H1 (cell line): ENCODE data around the gene FKBP10. TPM values are rescaled to one million over a fixed set of nuclear protein-coding genes. Genes with fewer than 3 reads are reported as not detected.

Experiments
- CTCF ChIA-PET: fragments of 300-600 bp; sonication (Branson Sonifier 250); formaldehyde crosslinking; loops from one replicate; lab custom pipeline; 2021; ENCODE audit not compliant: partially characterized antibody; lab: Charles Lee
- POLR2A ChIA-PET: fragments of 300-600 bp; sonication (Branson Sonifier 250); formaldehyde crosslinking; loops from one replicate; lab custom pipeline; 2021; ENCODE audit warnings: inconsistent platforms; ENCODE audit not compliant: partially characterized antibody; lab: Charles Lee
- DNase-seq, 2 experiments: peaks; one replicate each; pipeline versions ENCODE4 v3.0.0 to v3.0.0-alpha.2; 2010 to 2022; ENCODE audit warnings: low spot score in 2 of 2, low read depth in 1 of 2, mixed read lengths in 1 of 2
- FAIRE-seq: peaks from 2 replicates; lab custom pipeline; 2011; peaks lifted over from hg19 to GRCh38; lab: Jason Lieb, UNC
- H2AFZ ChIP-seq: 2 replicates; pipeline ENCODE4 v1.8.1; 2012; ENCODE audit warnings: low read length, inconsistent platforms
- H2AK5ac ChIP-seq: 2 replicates; pipeline ENCODE4 v1.6.1; 2013; ENCODE audit warnings: low read depth, low read length
- H2BK120ac ChIP-seq: replicated peaks from 2 replicates; pipeline ENCODE3; 2013; ENCODE audit warnings: low read depth, low read length, inconsistent platforms
- H2BK12ac ChIP-seq: 2 replicates; pipeline ENCODE4 v1.6.1; 2013; ENCODE audit warnings: low read depth, low read length
- H2BK15ac ChIP-seq: 2 replicates; pipeline ENCODE4 v1.6.1; 2013; ENCODE audit warnings: low read length
- H2BK20ac ChIP-seq: 2 replicates; pipeline ENCODE4 v1.6.1; 2013; ENCODE audit warnings: low read length
- H2BK5ac ChIP-seq: 2 replicates; pipeline ENCODE4 v1.6.1; 2013; ENCODE audit warnings: low read depth, low read length
- H3K14ac ChIP-seq: 2 replicates; pipeline ENCODE4 v1.6.1; 2013; ENCODE audit warnings: inconsistent platforms; ENCODE audit not compliant: insufficient read length
- H3K18ac ChIP-seq: 2 replicates; pipeline ENCODE4 v1.6.1; 2013; ENCODE audit warnings: low read length; ENCODE audit errors: extremely low read depth
- H3K23ac ChIP-seq: 2 replicates; pipeline ENCODE4 v1.6.1; 2013; ENCODE audit warnings: inconsistent platforms; ENCODE audit not compliant: insufficient read length
- H3K23me2 ChIP-seq: 2 replicates; pipeline ENCODE4 v1.6.1; 2013; ENCODE audit warnings: low read depth, low read length
- H3K27ac ChIP-seq: 2 replicates; pipeline ENCODE4 v1.6.1; 2011; ENCODE audit warnings: low read depth, low read length, inconsistent platforms
- H3K27me3 ChIP-seq, 4 experiments: replicated peaks in 1 of 4; 1 replicate in 1 of 4; 2 replicates in 3 of 4; pipeline versions ENCODE4 v1.6.1 to v1.8.1; 2011 to 2013; ENCODE audit warnings: low read length in 3 of 4, mild to moderate bottlenecking in 3 of 4, inconsistent platforms in 2 of 4, mixed read lengths in 2 of 4, moderate library complexity in 1 of 4; ENCODE audit not compliant: control insufficient read depth in 3 of 4, insufficient read depth in 3 of 4; ENCODE audit errors: extremely low read depth in 1 of 4
- H3K36me3 ChIP-seq, 4 experiments: 2 replicates each; pipeline versions ENCODE4 v1.6.1 to v1.8.1; 2011 to 2013; ENCODE audit warnings: mild to moderate bottlenecking in 4 of 4, low read length in 3 of 4, moderate library complexity in 2 of 4, control low read depth in 1 of 4, inconsistent platforms in 1 of 4; ENCODE audit not compliant: insufficient read depth in 4 of 4, control insufficient read depth in 2 of 4
- H3K4ac ChIP-seq: replicated peaks from 2 replicates; pipeline ENCODE3; 2013; ENCODE audit warnings: low read length, low read depth, mixed read lengths, inconsistent platforms; ENCODE audit not compliant: insufficient read length
- H3K4me1 ChIP-seq, 4 experiments: replicated peaks in 1 of 4; 1 replicate in 1 of 4; 2 replicates in 3 of 4; pipeline versions ENCODE4 v1.6.1 to v1.8.1; 2011 to 2013; ENCODE audit warnings: low read length in 3 of 4, inconsistent platforms in 2 of 4, mixed read lengths in 1 of 4; ENCODE audit not compliant: insufficient read depth in 4 of 4, control insufficient read depth in 3 of 4
- H3K4me2 ChIP-seq, 2 experiments: 2 replicates each; pipeline versions ENCODE4 v1.6.1 to v1.8.1; 2011 to 2013; ENCODE audit warnings: low read depth in 2 of 2, low read length in 2 of 2, control low read depth in 1 of 2, inconsistent platforms in 1 of 2, mild to moderate bottlenecking in 1 of 2; ENCODE audit not compliant: insufficient read depth in 1 of 2
- H3K4me3 ChIP-seq, 4 experiments: fragments of 200-600, 300-600 bp in 1 of 4; sonication (generic), shearing (Covaris generic), sonication (Bioruptor Twin) in 1 of 4; 2 replicates each; pipeline versions ENCODE4 v1.5.1 to v1.8.1; 2011 to 2016; ENCODE audit warnings: low read length in 4 of 4, low read depth in 3 of 4, control low read depth in 2 of 4, inconsistent platforms in 2 of 4, mild to moderate bottlenecking in 2 of 4, mixed read lengths in 1 of 4, moderate library complexity in 1 of 4; ENCODE audit not compliant: insufficient read depth in 2 of 4; ENCODE audit errors: extremely low read depth in 1 of 4
- H3K56ac ChIP-seq: replicated peaks from 2 replicates; pipeline ENCODE3; 2013; ENCODE audit warnings: low read depth, mild to moderate bottlenecking, mixed read lengths, low read length, inconsistent platforms; ENCODE audit not compliant: insufficient read length
- H3K79me1 ChIP-seq: 2 replicates; pipeline ENCODE4 v1.6.1; 2013; ENCODE audit warnings: low read depth, low read length, control low read depth
- H3K79me2 ChIP-seq, 2 experiments: 2 replicates each; pipeline versions ENCODE4 v1.6.1 to v1.8.1; 2012 to 2013; ENCODE audit warnings: low read length in 2 of 2, mild to moderate bottlenecking in 2 of 2, inconsistent platforms in 1 of 2; ENCODE audit not compliant: insufficient read depth in 2 of 2, control insufficient read depth in 1 of 2
- H3K9ac ChIP-seq, 4 experiments: replicated peaks in 1 of 4; 1 replicate in 1 of 4; 2 replicates in 3 of 4; pipeline versions ENCODE4 v1.6.1 to v1.8.1; 2011 to 2013; ENCODE audit warnings: low read depth in 3 of 4, low read length in 3 of 4, control low read depth in 2 of 4, mild to moderate bottlenecking in 2 of 4, moderate library complexity in 2 of 4, inconsistent platforms in 1 of 4; ENCODE audit errors: extremely low read depth in 1 of 4
- H3K9me3 ChIP-seq, 2 experiments: 2 replicates each; pipeline versions ENCODE4 v1.6.1 to v1.8.1; 2012 to 2013; ENCODE audit warnings: mild to moderate bottlenecking in 2 of 2, moderate library complexity in 2 of 2, control low read depth in 1 of 2, inconsistent platforms in 1 of 2, low read depth in 1 of 2, low read length in 1 of 2, mixed read lengths in 1 of 2; ENCODE audit not compliant: insufficient read depth in 2 of 2
- H4K20me1 ChIP-seq, 2 experiments: replicated peaks in 1 of 2; 2 replicates each; pipeline versions ENCODE3 to v1.8.1; 2011 to 2013; ENCODE audit warnings: inconsistent platforms in 2 of 2, low read length in 2 of 2, mild to moderate bottlenecking in 1 of 2; ENCODE audit not compliant: insufficient read depth in 2 of 2, control insufficient read depth in 1 of 2
- H4K5ac ChIP-seq: 2 replicates; pipeline ENCODE4 v1.6.1; 2013; ENCODE audit warnings: low read length, low read depth, mixed read lengths, inconsistent platforms; ENCODE audit not compliant: insufficient read length
- H4K8ac ChIP-seq: 2 replicates; pipeline ENCODE4 v1.8.0; 2013; ENCODE audit warnings: mild to moderate bottlenecking, moderate library complexity, low read length, inconsistent platforms; ENCODE audit not compliant: insufficient read depth; ENCODE audit errors: extremely low read depth
- H4K91ac ChIP-seq: replicated peaks from 2 replicates; pipeline ENCODE3; 2013; ENCODE audit warnings: low read length, mixed read lengths, inconsistent platforms; ENCODE audit not compliant: insufficient read length
- ASH2L ChIP-seq: fragments of 200-600, 300-600 bp; sonication (generic); IDR thresholded peaks from one replicate; pipeline ENCODE4 v1.7.1; 2017; ENCODE audit warnings: low read length
- BACH1 ChIP-seq: IDR thresholded peaks from 2 replicates; pipeline ENCODE4 v1.6.1; 2012; ENCODE audit warnings: low read length, improper control_type of control experiment
- CHD2 ChIP-seq: IDR thresholded peaks from 2 replicates; pipeline ENCODE4 v1.6.1; 2012; ENCODE audit warnings: low read length, improper control_type of control experiment
- EGR1 ChIP-seq: IDR thresholded peaks from 2 replicates; pipeline ENCODE4 v1.6.1; 2011; ENCODE audit warnings: low read depth, low read length, borderline replicate concordance
- HDAC2 ChIP-seq, 2 experiments: fragments of 300-600 bp in 1 of 2; sonication (generic) in 1 of 2; IDR thresholded peaks; 2 replicates each; pipeline ENCODE4 v1.6.1; 2011 to 2012; ENCODE audit warnings: low read depth in 2 of 2, low read length in 2 of 2, mild to moderate bottlenecking in 2 of 2, moderate library complexity in 2 of 2, borderline replicate concordance in 1 of 2, inconsistent platforms in 1 of 2
- KDM4A ChIP-seq: IDR thresholded peaks from one replicate; pipeline ENCODE4 v1.7.1; 2012; ENCODE audit warnings: low read depth, mild to moderate bottlenecking, moderate library complexity, low read length, inconsistent platforms; ENCODE audit not compliant: severe bottlenecking
- NRF1 ChIP-seq: IDR thresholded peaks from 2 replicates; pipeline ENCODE4 v1.6.1; 2011; ENCODE audit warnings: mild to moderate bottlenecking, low read depth, low read length, improper control_type of control experiment
- PHF8 ChIP-seq: fragments of 200-600 bp; sonication (generic); conservative IDR thresholded peaks from 2 replicates; pipeline ENCODE4 v1.7.1; 2012; ENCODE audit warnings: low read depth, mild to moderate bottlenecking, inconsistent platforms, low read length, moderate library complexity
- POLR2A ChIP-seq, 2 experiments: IDR thresholded peaks; 1 replicate in 1 of 2; 2 replicates in 1 of 2; pipeline ENCODE4 v1.6.1; 2011; ENCODE audit warnings: low read depth in 2 of 2, low read length in 2 of 2, mild to moderate bottlenecking in 2 of 2; ENCODE audit errors: control extremely low read depth in 1 of 2
- RXRA ChIP-seq: IDR thresholded peaks from 2 replicates; pipeline ENCODE4 v1.6.1; 2011; ENCODE audit warnings: low read depth, mild to moderate bottlenecking, low read length, moderate library complexity; ENCODE audit not compliant: insufficient read depth
- TCF12 ChIP-seq: IDR thresholded peaks from 2 replicates; pipeline ENCODE4 v1.6.1; 2011; ENCODE audit warnings: low read depth, mild to moderate bottlenecking, low read length
- YY1 ChIP-seq: IDR thresholded peaks from 2 replicates; pipeline ENCODE4 v1.6.1; 2011; ENCODE audit warnings: low read depth, mild to moderate bottlenecking, low read length
- WGBS, 2 experiments: shearing (Covaris generic) in 1 of 2; methylation state at CpG; one replicate each; pipeline versions ENCODE4 v1.1.6 to v1.1.7; 2013 to 2015; ENCODE audit warnings: low lambda C conversion rate in 2 of 2, mixed read lengths in 2 of 2, inconsistent platforms in 1 of 2, low coverage in 1 of 2, missing lambda C conversion rate in 1 of 2; ENCODE audit not compliant: insufficient replicate concordance in 2 of 2, insufficient coverage in 1 of 2, insufficient read length in 1 of 2; ENCODE audit errors: extremely low coverage in 1 of 2, missing lambda C conversion rate in 1 of 2; 5-methylcytosine and 5-hydroxymethylcytosine counted together
- polyA plus RNA-seq, 7 experiments: library from polyadenylated mRNA; depleted of rRNA in 3 of 7; stranded (reverse) in 5 of 7; unstranded in 2 of 7; fragments of >200 nt in 5 of 7; fragments of 200-250 nt in 2 of 7; gene quantifications; 1 replicate in 5 of 7; 2 replicates in 1 of 7; 4 replicates in 1 of 7; pipeline versions ENCODE4 v1.2.1 to v1.2.3, GENCODE V29; 2011 to 2013; ENCODE audit warnings: missing spikeins in 2 of 7, mixed read lengths in 2 of 7
- total RNA-seq: library from RNA; stranded (reverse); fragmentation: NEBNext Ultra II Directional; extraction: Animal tissue kit (Norgen Biotek cat#: 25700); gene quantifications from 2 replicates; pipeline ENCODE4 v1.2.1, GENCODE V29; 2021

Gene FKBP10
- total and polyA plus RNA-seq, 2 of the 8 experiments (the other 6 are each of a cell fraction or from before 2014, with no cell fraction given), result 173 to 283 TPM

GRCh38 chr17:41835800-41836549, 23.2 kb downstream of the FKBP10 start, which contains the start of gene NT5C3B:
Gene NT5C3B (minus strand): TSS chr17:41836232. CDS start chr17:41836193, 39 bp downstream.
- CTCF ChIA-PET, result interaction anchor here (1.3 to 2.3 kb wide), 3 partner anchors 16 to 42 kb away, joined by 3 to 6 read pairs (median 3); no protein-coding TSS in a partner anchor
- Histone ChIP-seq H2BK5ac (peak within 1 kb of the TSS; percentile 35; the same call in 1 of the 2 replicates), H3K36me3 (peaks cover 0 to 18% (median 5%) of the 10 kb centered on the region in 4 experiments; a peak in 4 of 8 replicates), H3K9me3 (no peaks in the 10 kb centered on the region), H4K91ac (peak within 1 kb of the TSS; percentile 65), H4K5ac (peak within 1 kb of the TSS; percentile 38), H3K79me2 (no peaks in the 10 kb centered on the region), H3K4ac (no peak within 1 kb of the TSS), H3K18ac (peak within 1 kb of the TSS; percentile 93), H2AFZ (peak within 1 kb of the TSS; percentile 99), H2BK12ac (no peak within 1 kb of the TSS), H2AK5ac (no peak within 1 kb of the TSS), H3K4me2 (peak within 1 kb of the TSS; percentile 80 to 83), H3K27me3 (peaks cover 0 to 5% (median 0%) of the 10 kb centered on the region in 4 experiments; a peak in 1 of 7 replicates), H3K9ac (peak within 1 kb of the TSS; percentile 54 to 78 (median 67)), H4K8ac (peak within 1 kb of the TSS; percentile 91), H3K14ac (no peak within 1 kb of the TSS), H3K4me1 (peaks cover 0 to 5% (median 0%) of the 10 kb centered on the region in 4 experiments; a peak in 1 of 7 replicates), H3K27ac (no peak within 1 kb of the TSS), H3K23ac (no peak within 1 kb of the TSS), H3K23me2 (peaks cover 6% of the 10 kb centered on the region; the same call in 1 of the 2 replicates), H2BK15ac (peak within 1 kb of the TSS; percentile 40; the same call in 1 of the 2 replicates), H2BK120ac (no peak within 1 kb of the TSS), H3K4me3 (peak within 1 kb of the TSS; percentile 74 to 96 (median 82)), H3K79me1 (peaks cover 5% of the 10 kb centered on the region; the same call in 1 of the 2 replicates), H4K20me1 (no peaks in the 10 kb centered on the region), H3K56ac (peak within 1 kb of the TSS; percentile 46), H2BK20ac (no peak within 1 kb of the TSS)
- DNase-seq (peak in 1 of 2 experiments; percentile 76), FAIRE-seq (no peak)
- POLR2A ChIA-PET, result interaction anchor here (1.1 to 3.3 kb wide), 9 partner anchors 11 to 83 kb away, joined by 3 to 18 read pairs (median 5); partner anchors contain the start of genes ACLY and JUP
- 5% methylated on average over 24 of the region's 72 CpGs; no CpG with 5 or more reads in 1 of the 2 experiments for WGBS, 2 experiments
- TF ChIP-seq EGR1 (peak; percentile 24; the same call in 1 of the 2 replicates), TCF12 (no peak), BACH1 (0 out of 2 replicates have a peak, but pooled peaks have one; percentile 8), RXRA (no peak), POLR2A (IDR thresholded peaks at IDR 0.05; ENCODE audit: control extremely low read depth in 1 of 2, low read depth in 2 of 2, low read length in 2 of 2) (no peak), KDM4A (peak; percentile 93), PHF8 (peak; percentile 68), ASH2L (peak; percentile 31), CHD2 (no peak), NRF1 (peak; percentile 45), HDAC2 (IDR thresholded peaks at IDR 0.05; ENCODE audit: borderline replicate concordance in 1 of 2, low read depth in 2 of 2, low read length in 2 of 2) (0 out of 4 replicates have a peak, but pooled peaks of 1 of the 2 experiments have one; percentile 35), YY1 (no peak)
